OCI-LY1 (cell line): ENCODE measurements around the gene ASMTL.

Source experiments
- H2AFZ ChIP-seq: fragments of 200-600 bp; sonication (generic), shearing (Covaris generic); 2 replicates; pipeline ENCODE4 v1.6.0; 2014; ENCODE audit warnings: antibody characterized with exemption, mild to moderate bottlenecking, low read length
- H3F3A ChIP-seq: fragments of 200-600 bp; sonication (generic), shearing (Covaris generic); 2 replicates; pipeline ENCODE4 v1.6.0; 2014; ENCODE audit warnings: mild to moderate bottlenecking, antibody characterized with exemption, low read length, moderate library complexity; ENCODE audit not compliant: insufficient read depth
- H3K27ac ChIP-seq: fragments of 200-600 bp; sonication (generic); 2 replicates; pipeline ENCODE4 v1.5.1; 2014; ENCODE audit warnings: low read length, mixed run types, mild to moderate bottlenecking, low read depth; ENCODE audit not compliant: poor library complexity, severe bottlenecking
- H3K27me3 ChIP-seq: fragments of 200-600 bp; sonication (generic); 2 replicates; pipeline ENCODE4 v1.6.0; 2014; ENCODE audit warnings: antibody characterized with exemption, mild to moderate bottlenecking, low read length, moderate library complexity; ENCODE audit not compliant: insufficient read depth
- H3K36me3 ChIP-seq: fragments of 200-600 bp; sonication (generic); 2 replicates; pipeline ENCODE4 v1.6.1; 2014; ENCODE audit warnings: mild to moderate bottlenecking, antibody characterized with exemption, low read length, moderate library complexity, mixed read lengths; ENCODE audit not compliant: insufficient read depth
- H3K4me1 ChIP-seq: fragments of 200-600 bp; sonication (generic); 2 replicates; pipeline ENCODE4 v1.5.1; 2014; ENCODE audit warnings: mild to moderate bottlenecking, low read length, moderate library complexity; ENCODE audit not compliant: insufficient read depth, severe bottlenecking
- H3K4me2 ChIP-seq: fragments of 200-600 bp; sonication (generic), shearing (Covaris generic); 2 replicates; pipeline ENCODE4 v1.6.1; 2014; ENCODE audit warnings: low read length
- H3K4me3 ChIP-seq: fragments of 200-600 bp; sonication (generic); 2 replicates; pipeline ENCODE4 v1.5.1; 2014; ENCODE audit warnings: low read length, low read depth, mild to moderate bottlenecking, mixed read lengths; ENCODE audit not compliant: poor library complexity, severe bottlenecking
- H3K79me2 ChIP-seq: fragments of 200-600 bp; shearing (Covaris generic); 2 replicates; pipeline ENCODE4 v1.6.1; 2016; ENCODE audit warnings: mixed run types, low read length, mixed read lengths; ENCODE audit not compliant: insufficient read depth
- H3K9ac ChIP-seq: fragments of 200-600 bp; sonication (generic), shearing (Covaris generic); 2 replicates; pipeline ENCODE4 v1.6.1; 2014; ENCODE audit warnings: mild to moderate bottlenecking, low read length, mixed read lengths
- H3K9me2 ChIP-seq: fragments of 200-600 bp; sonication (generic), shearing (Covaris generic); 2 replicates; pipeline ENCODE4 v1.6.1; 2014; ENCODE audit warnings: low read depth, mild to moderate bottlenecking, low read length, mixed read lengths
- H3K9me3 ChIP-seq: fragments of 200-600 bp; shearing (Covaris generic); 2 replicates; pipeline ENCODE4 v1.6.1; 2014; ENCODE audit warnings: low read length, mixed read lengths
- H4K20me1 ChIP-seq: fragments of 200-600 bp; sonication (generic), shearing (Covaris generic); 2 replicates; pipeline ENCODE4 v1.6.0; 2016; ENCODE audit warnings: mild to moderate bottlenecking, low read length; ENCODE audit not compliant: insufficient read depth
- CTCF ChIP-seq: fragments of 200-600 bp; sonication (generic), shearing (Covaris generic); IDR thresholded peaks from 2 replicates; pipeline ENCODE4 v1.5.1; 2017; ENCODE audit warnings: mild to moderate bottlenecking, antibody characterized with exemption, low read length, moderate library complexity, mixed read lengths
- EZH2 ChIP-seq: fragments of 200-600 bp; sonication (generic), shearing (Covaris generic); IDR thresholded peaks from 2 replicates; pipeline ENCODE4 v1.8.0; 2017; ENCODE audit warnings: borderline replicate concordance, mixed run types, mild to moderate bottlenecking, antibody characterized with exemption, low read length, moderate library complexity, mixed read lengths

Gene ASMTL

DNA sequence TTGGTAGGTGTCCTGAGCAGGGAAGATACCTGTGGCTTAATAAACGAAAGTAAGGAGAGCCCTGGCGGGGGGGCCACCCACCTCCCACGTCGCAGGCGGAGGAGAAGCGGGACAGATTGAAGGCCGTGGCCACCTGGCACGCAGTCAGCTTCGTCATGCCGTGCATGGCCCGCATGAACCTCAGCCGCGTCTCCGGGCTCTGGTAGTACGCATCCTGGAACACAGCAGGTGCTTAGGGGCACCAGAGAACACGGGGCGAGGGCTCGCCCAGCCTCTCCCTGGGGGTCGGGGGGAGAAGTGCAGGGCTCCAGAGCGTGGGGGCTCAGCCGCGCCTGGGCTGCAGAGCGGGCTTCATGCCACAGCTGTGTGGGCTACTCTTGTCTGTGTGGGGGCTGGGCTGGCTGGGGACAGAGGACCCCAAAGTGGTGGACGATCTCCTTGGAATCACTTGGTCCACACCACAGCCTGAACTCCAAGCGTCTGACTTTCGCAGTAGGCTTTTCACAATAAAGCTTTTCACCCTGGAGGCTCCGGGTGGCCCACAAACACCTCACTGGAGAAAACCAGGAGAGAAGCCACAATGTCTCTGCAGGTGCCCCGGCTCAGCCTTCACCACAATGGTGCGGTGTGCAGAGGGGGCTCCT lies 33.7 kb downstream of the ASMTL start:
- Histone ChIP-seq H3K4me2 (no peak overlapping the region), H3K9me2 (no peaks in the 10 kb centered on the region), H3K4me3 (no peak overlapping the region), H3K79me2 (no peaks in the 10 kb centered on the region), H3K27me3 (no peaks in the 10 kb centered on the region), H2AFZ (no peak overlapping the region), H3K9me3 (peaks cover 10% of the 10 kb centered on the region), H3F3A (no peaks in the 10 kb centered on the region), H3K4me1 (peaks cover 17% of the 10 kb centered on the region), H3K36me3 (peaks cover 79% of the 10 kb centered on the region), H3K9ac (no peak overlapping the region), H4K20me1 (no peaks in the 10 kb centered on the region), H3K27ac (peak overlapping the region; percentile 42)
- TF ChIP-seq EZH2 (no peak), CTCF (no peak)

DNA sequence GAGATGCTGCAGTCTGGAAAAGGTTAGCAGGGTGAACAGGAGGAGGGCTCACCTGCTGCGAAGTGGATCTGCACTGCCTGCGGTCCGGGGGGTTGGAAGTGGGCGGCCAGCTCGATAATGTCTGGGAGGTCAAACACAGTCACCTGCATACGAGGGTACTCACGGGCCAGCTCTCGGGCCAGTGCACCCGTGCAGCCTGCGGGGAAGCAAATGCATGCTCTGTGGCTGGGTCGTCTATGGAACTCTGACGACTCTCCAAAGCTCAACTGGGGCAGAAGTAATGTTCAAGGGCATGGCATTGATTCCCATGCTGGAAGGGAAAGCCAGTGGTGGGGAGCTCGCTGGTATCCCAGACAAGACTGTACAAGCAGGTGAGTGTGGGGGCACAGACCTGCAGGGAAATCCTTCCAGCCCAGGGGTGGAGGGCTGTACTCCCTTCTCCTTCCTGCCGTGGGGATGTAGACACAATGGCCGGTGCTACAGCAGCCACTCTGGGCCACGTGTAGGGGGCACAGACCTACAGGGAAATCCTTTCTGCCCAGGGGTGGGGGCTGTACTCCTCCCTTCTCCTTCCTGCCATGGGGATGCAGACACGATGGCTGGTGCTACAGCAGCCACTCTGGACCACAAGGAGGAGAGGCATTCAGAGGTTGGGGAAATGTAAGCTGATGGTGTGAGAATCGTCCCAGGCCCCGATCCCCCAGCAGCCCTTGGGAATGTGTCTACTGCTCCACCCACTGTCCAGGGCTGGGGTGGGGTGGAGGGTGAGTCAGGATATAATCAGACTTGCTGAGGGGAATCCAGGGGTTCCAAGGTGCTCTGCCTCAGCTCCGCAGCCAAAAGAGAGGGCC lies 34.6 kb downstream of the ASMTL start:
- Histone ChIP-seq H3K9me3 (peaks cover 8% of the 10 kb centered on the region), H3K4me1 (peaks cover 17% of the 10 kb centered on the region), H3K27ac (peak overlapping the region; percentile 42), H3K9me2 (no peaks in the 10 kb centered on the region), H3K4me3 (no peak overlapping the region), H3K79me2 (no peaks in the 10 kb centered on the region), H4K20me1 (no peaks in the 10 kb centered on the region), H3K27me3 (no peaks in the 10 kb centered on the region), H3K9ac (no peak overlapping the region), H3K4me2 (no peak overlapping the region), H2AFZ (no peak overlapping the region), H3K36me3 (peaks cover 80% of the 10 kb centered on the region), H3F3A (no peaks in the 10 kb centered on the region)
- TF ChIP-seq EZH2 (no peak), CTCF (no peak)

- Histone ChIP-seq H3K36me3 (peaks cover 79% of the 10 kb centered on the region), H4K20me1 (no peaks in the 10 kb centered on the region), H3F3A (no peaks in the 10 kb centered on the region), H3K79me2 (no peaks in the 10 kb centered on the region), H3K27ac (no peak overlapping the region), H3K9me2 (no peaks in the 10 kb centered on the region), H3K9ac (no peak overlapping the region), H3K4me2 (no peak overlapping the region), H2AFZ (no peak overlapping the region), H3K4me3 (no peak overlapping the region), H3K4me1 (peaks cover 17% of the 10 kb centered on the region), H3K9me3 (peaks cover 7% of the 10 kb centered on the region), H3K27me3 (no peaks in the 10 kb centered on the region)
- TF ChIP-seq CTCF: no peak
- no peak for TF ChIP-seq EZH2
These were observed 35.5 kb downstream of the ASMTL start for GRCh38 chrX:1416965-1417760.
